GM21447 (cell line): Measurements from ENCODE around the gene TCOF1.
A peak's percentile ranks its signal among the peaks of the same experiment; 100 is the strongest.

ENCODE experiments used
- ATAC-seq: cut with Tn5 transposase; IDR thresholded peaks from one replicate; pipeline ENCODE4 v1.9.1; 2021; ENCODE audit not compliant: unreplicated experiment

Gene TCOF1

GRCh38 chr5:150428106-150428876 lies 70.8 kb downstream of the TCOF1 start:
- no peak for ATAC-seq

DNA sequence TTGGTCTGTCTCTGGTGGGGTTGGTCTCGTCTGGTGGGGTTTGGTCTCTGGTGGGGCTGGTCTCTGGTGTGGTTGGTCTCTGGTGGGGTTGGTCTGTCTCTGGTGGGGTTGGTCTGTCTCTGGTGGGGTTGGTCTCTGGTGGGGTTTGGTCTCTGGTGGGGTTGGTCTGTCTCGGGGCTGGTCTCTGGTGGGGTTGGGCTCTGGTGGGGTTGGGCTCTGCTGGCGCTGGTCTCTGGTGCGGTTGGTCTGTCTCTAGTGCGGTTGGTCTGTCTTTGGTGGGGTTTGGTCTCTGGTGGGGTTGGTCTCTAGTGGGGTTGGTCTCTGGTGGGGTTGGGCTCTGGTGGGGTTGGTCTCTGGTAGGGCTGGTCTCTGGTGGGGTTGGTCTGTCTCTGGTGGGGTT lies 71.5 kb downstream of the TCOF1 start:
- ATAC-seq = no peak

GRCh38 chr5:150429410-150429873 lies 71.9 kb downstream of the TCOF1 start:
- ATAC-seq = no peak

DNA sequence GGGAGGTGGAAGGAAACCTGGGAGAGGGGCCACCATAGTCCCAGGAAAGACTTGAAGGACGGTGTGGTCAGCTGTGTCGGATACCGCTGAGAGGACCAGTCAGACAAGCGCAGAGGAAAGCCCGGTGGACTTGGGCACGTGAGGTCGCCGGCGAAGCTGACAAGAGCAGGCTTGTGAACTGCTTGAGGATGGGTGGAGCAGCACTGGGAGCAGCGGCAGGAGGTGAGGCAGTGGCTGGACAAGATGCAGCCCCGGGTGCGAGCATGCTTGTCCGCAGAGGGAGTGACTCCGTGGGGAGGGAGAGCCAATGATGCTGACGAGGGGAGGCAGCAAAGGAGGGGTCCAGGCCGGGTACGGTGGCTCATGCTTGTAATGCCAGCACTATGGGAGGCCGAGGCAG lies 73.6 kb downstream of the TCOF1 start:
- ATAC-seq = no peak

GRCh38 chr5:150431574-150431973 lies 74.1 kb downstream of the TCOF1 start:
- ATAC-seq = no peak

DNA sequence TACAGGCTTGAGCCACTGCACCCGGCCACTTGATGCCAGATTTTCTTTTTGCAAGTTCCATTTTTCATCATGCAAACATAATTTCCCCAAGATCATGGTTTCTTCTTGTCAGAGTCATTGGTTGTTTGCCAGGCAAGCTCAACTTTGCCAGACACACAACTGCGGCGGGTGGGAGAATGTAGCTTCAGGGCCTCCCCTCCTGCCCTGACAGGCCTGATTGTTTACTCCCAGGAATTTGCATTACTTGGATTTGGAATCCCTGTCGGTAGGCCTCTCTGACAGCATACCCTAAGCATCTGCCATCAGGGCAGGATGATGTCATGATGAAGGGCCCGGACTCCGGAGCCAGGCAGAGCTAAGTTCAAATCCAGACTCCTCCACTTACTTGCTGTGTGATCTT lies 77.0 kb downstream of the TCOF1 start:
- ATAC-seq = no peak

DNA sequence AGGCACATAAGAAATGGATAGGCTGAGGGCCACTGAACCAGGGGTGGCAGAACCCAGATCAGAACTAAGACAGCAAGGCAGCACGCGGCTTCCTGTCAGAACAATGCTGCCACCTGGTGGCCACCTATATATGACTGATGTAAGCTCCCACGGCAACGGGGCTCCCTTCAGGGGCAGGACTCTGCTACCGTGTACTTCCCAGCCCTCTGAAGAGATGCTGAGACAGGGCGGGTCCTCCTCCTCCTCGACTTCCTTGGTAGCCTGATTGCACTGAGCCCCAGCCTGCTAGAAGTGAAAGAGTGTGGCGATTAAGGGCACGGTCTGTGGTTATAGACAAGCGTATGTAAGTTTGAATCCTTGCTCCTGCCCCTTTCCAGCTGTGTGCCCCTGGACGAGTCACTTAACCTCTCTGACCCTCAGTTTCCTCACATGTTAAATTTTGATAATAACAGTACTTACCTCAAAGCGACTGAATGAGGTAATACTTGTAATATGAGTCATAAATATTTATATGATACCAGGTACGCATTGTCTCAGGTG lies 78.7 kb downstream of the TCOF1 start:
- ATAC-seq = peak; percentile 92

- no peak for ATAC-seq
Measured at GRCh38 chr5:150438873-150439546, 81.5 kb downstream of the TCOF1 start.

- no peak for ATAC-seq
Measured at GRCh38 chr5:150440948-150441812, 83.7 kb downstream of the TCOF1 start.

- no peak for ATAC-seq
Measured at GRCh38 chr5:150441813-150442698, 84.6 kb downstream of the TCOF1 start.

GRCh38 chr5:150442699-150443080 lies 85.2 kb downstream of the TCOF1 start:
- no peak for ATAC-seq

DNA sequence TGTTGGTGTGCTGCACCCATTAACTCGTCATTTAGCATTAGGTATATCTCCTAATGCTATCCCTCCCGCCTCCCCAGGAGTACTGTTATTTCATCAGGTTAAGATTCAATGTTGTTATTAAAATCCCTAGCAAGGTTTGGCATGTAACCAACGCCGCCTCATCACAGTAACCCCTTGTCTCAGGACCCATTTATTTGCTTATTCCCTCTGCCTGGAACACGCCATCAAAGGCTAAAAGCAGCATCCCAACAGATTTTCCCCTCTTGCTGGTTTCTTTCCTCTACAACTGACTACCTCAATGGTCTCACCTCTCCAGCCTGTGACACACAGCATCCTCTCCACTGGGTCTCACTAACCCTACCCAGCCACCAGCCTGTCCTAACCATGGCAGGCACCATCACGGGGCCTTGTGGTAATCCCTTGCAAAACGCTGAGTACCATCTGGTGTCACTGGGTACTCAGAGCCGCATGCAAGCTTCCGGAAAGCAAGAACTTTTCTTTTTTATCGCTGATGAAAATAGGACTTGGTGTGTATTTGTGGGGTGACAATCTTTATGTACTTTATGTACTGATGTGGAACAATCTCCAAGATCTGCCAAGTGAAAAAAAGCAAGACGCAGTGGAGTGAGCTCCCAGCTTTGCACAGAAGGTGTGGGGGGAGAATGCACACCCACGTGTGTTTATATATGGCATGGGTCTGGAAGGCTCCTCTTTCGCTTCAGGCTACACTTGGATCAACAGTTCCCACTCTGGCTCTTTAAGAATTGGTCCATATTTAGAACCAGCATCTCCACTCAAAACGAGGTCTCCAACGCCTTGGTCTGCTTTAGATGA lies 86.0 kb downstream of the TCOF1 start:
- ATAC-seq = no peak

- no peak for ATAC-seq
Measured at GRCh38 chr5:150444770-150445169, 87.3 kb downstream of the TCOF1 start.

- no peak for ATAC-seq
Measured at GRCh38 chr5:150446088-150446487, 88.6 kb downstream of the TCOF1 start.

DNA sequence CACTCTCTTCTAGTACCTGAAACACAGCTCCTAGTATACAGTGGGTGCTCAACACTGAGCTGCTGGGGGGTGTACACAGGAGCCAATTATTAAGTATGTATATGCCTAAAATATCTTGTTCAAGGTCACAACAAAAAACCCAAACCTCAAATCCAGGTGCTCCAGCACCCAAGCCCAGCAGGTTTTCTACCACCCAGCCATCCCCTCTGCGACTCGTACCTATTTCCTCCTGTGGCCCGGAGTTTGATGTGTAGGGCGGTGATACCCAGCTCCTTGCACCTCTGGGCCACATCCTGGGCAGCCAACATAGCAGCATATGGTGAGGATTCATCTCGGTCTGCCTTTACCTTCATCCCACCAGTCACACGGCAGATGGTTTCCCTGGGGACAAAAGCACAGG lies 89.1 kb downstream of the TCOF1 start:
- no peak for ATAC-seq

DNA sequence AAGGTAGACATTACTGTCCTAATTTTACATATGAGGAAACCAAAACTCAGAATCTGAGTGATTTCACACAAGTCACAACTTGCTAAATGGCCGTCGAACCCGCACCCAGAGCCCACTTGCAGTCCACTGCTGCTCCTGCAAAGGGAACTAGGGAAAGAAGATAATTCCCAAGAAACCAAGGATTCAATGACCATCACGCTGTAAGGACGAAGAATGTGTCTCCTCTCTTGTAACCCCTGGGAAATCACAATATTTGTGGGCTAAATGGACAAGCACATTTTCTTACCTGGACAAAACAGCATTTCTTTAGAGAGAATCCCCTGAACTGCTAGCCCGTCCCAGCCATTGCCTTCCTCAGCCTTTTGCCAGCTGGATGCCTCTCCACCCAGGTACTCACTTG lies 89.7 kb downstream of the TCOF1 start:
- ATAC-seq = no peak

DNA sequence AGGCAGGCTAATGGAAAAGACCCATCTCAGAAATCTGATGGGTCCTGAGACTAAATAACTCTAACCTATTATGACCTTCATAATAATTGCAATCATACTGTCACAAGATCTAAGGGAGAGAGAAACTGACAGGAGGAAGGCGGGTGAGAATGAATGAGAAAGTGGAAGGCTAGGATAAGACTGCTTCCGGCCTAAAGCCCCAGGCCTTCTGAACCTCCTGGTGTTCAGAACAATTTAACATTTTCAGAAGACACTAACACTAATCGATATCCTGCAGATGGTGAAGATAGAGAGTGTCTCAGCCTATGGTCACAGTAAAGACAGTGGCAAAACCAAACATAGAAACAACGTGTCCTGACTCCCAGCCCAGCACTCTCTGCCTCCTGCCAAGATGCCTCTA lies 90.8 kb downstream of the TCOF1 start:
- no peak for ATAC-seq

DNA sequence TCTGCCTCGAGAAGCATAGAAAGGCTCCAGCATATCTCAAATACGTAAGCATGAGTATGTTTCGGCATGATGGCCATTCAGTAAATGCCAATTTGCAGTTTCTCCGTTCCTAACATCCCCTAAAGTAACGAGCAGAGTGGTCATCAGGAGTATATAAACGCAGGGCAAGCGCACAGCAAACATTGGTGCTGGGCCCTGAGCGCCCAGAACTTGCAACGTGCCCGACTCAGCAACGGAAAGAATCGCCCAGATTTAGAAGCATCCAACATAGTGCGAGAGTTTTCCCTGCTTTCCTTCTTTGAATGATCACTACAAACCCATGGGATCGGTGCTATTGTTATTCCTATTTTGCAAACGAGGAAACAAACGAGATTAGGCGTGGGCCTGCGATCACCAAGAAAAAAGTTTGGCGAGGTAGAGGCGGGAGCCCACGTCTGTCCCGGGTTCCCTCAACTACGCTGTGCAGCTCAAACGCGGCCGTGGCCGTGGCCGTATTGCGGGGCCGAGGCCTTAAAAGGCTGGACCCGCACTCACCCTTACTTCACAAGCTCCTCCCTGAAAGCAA lies 91.5 kb downstream of the TCOF1 start:
- peak; percentile 25 for ATAC-seq
